GM21515 (cell line): ENCODE results near the gene PRKCA.
"Not testable (repeated sequence)": the region's sequence is repeated elsewhere in the genome, so short reads cannot be mapped to it uniquely, and the experiment has no call there.

Experiments used
- ATAC-seq: cut with Tn5 transposase; IDR thresholded peaks from one replicate; pipeline ENCODE4 v1.9.1; 2021; ENCODE audit not compliant: unreplicated experiment

PRKCA gene

DNA sequence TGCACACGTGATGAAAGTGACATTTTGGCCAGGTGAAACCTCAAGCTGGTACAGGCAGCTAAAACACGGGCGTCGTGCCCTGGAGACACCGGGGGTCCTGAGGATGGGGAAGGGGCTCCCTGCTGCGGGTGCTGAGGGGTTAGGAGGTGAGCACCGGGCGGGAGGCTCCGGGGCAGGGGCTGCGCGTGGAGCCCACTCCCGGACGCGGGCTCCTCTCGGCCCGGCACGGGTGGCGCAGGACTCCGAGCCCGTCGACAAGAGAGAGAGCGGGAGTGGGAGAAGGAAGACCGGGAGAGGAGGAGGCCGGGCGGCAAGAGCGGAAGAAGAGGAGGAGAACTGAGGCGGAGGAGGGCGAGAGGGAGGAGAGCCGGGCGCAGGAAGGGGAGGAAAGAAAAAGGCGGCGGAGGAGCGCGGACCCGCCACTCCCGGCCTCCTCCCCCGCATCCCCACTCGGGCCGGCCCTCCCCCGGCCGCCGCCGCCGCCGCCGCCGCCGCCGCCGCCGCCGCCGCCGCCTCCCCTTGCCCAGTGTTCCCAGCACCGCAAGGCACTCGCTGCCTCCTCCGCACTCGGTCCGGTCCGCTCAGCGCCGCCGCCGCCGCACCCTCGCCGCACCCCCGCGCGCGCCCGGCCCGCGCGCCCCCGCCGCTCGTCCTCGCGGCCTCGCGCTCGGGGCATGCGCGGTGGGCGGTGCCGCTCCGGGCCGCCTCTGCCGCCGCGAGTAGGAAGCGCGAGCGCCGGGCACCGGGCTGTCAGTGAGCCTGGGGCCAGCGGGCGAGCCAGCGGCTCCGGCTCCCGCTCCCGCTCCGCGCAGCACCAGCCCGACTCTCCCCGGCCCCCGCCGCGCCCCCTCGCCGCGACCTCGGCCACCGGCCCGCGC is at the start of gene PRKCA:
Gene PRKCA (plus strand): TSS at position 750 of the 878 bp plus-strand sequence.
- ATAC-seq, result peak; percentile 73

DNA sequence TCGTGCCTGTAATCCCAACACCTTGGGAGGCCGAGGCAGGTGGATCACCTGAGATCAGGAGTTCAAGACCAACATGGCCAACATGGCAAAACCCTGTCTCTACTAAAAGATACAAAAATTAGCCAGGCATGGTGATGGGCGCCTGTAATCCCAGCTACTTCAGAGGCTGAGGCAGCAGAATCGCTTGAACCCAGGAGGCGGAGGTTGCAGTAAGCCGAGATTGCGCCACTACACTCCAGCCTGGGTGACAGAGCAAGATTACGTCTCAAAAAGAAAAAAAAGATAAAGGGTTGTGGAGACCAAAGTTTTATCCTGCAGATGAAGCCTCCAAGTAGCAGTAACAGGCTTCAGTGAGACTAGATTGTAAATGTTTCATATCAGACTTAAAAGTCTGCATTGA is 49.0 kb upstream of the PRKCA start:
- ATAC-seq, result not testable (repeated sequence)

DNA sequence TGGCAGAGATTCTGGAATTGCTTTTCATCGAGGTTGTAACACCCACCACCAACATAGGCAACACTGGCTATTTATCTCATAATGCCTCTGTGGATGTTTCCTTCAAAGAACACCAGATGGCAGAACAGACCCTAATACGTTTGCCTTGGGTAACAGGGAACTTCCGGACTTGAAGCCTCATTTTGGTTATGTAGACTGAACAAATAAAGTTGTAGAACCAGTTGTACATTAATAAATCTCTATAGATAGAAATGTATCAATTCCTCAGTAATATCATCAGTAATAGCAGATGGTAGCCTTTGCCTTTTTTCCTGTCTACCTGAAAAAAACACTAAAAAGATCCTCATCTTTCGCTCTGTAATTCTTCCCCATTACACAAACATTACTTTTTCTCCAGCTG is 47.3 kb upstream of the PRKCA start:
- no peak for ATAC-seq

GRCh38 chr17:66255527-66255971 is 46.9 kb upstream of the PRKCA start:
- no peak for ATAC-seq

DNA sequence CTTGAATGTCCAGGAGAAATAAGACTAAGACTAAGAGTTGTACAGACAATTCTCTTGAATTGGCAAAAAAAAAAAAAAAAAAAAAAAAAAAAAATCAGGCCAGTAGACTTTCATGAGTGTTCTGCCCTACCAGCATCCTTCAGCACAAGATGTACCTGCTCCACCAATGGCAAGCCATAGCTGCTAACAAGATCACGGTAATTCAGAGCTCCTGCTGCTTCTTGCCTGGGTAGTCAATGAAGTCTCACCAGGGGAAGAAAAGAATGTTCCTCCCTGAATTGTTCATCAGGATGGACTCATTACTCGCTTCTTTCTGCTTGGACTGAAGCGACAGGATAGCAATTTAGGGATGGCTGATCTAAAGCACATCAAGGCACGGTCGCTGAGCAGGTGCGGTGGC is 42.1 kb upstream of the PRKCA start:
- ATAC-seq, result no peak

DNA sequence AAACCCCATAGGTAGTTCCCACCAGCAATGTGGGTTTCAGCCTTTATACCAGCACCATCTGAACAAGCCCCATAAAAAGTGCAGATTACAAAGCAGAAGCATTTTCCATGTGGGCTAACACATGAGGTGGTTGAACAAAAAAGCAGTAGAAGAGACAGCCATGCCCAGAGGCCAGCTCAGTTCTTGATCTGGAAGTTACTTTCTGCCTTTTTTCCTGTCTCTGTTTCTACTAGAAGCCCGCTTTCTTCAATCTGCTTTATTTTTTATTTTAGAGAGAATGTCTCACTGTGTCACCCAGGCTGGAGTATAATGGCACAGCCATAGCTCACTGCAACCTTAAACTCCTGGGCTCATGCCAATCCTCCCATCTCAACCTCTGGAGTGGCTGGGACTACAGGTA is 41.7 kb upstream of the PRKCA start:
- no peak for ATAC-seq

- ATAC-seq, result no peak
These were observed 39.6 kb upstream of the PRKCA start for GRCh38 chr17:66262767-66263166.

GRCh38 chr17:66264696-66265095 is 37.7 kb upstream of the PRKCA start:
- ATAC-seq, result no peak

GRCh38 chr17:66268247-66268927 is 34.0 kb upstream of the PRKCA start:
- no peak for ATAC-seq

DNA sequence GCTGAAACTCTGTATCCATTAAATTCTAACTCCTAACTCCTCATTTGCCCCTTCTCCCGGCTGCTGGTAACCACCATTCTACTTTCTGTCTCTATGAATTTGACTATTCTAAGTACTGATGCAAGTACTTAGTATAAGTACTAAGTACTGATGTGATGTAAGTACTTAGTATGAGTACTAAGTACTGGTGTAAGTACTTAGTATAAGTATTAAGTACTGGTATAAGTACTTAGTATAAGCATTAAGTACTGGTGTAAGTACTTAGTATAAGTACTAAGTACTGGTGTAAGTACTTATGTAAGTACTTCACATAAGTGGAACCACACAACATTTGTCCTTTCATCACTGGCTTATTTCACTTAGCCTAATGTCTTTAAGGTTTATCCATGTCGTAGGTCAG is 32.3 kb upstream of the PRKCA start:
- ATAC-seq, result no peak

GRCh38 chr17:66271512-66271911 is 30.9 kb upstream of the PRKCA start:
- no peak for ATAC-seq

DNA sequence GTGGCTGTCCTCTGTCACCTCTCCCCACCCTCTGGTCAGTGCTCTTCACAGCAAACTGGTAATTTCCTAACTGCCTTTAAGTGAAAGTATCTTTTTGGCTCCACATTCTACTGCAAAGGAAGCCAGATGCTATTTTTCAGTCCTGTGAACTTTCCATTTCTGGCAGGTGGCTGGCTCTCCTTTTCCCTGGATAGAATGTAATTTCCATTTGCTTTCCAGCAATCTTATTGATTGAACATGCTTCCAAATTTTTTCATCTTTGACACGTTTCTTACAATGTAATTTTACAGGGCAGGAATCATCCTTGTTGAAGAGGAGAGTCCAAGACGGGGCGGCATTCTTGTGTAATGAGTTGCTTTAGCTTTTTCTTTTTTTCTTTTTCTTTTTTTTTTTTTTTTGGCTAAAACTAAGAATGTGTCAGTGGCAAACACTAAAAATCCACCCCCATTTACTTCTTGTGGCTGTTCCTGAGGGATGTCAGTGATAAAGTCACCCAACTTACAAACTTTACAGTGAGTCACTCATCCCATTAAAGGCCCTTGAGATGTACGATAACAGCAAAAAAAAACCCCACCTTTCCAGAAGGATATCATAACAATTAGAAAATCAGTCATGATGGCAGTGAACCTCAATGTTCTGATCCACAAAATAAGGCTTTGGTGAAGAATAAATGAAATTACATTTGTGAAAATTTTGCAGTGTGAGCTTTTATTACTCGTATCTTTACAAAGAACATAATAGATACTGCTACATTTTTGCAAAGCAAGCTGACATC is 29.4 kb upstream of the PRKCA start:
- ATAC-seq, result no peak

GRCh38 chr17:66273586-66273848 is 28.9 kb upstream of the PRKCA start:
- no peak for ATAC-seq

GRCh38 chr17:66275651-66276050 is 26.8 kb upstream of the PRKCA start:
- ATAC-seq, result no peak

- ATAC-seq, result no peak
These were observed 26.0 kb upstream of the PRKCA start for GRCh38 chr17:66276328-66276937.

DNA sequence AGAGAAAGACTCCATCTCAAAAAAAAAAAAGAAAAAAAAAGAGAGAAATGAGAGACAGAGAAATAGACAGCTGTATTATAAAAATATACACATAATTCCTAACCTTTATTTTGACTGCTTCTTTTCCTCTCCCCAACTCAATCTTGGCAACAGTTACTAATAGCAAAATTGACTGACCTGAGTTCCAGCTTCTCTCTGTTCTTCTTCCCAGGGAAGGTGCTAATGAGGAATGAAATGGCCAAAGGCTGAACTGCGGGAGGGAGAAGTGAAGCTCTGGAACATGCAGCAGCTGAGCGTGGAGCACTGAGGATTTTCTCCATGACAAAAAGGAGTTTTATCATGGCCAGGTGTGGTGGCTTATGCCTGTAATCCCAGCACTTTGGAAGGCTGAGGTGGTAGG is 25.2 kb upstream of the PRKCA start:
- ATAC-seq, result no peak

DNA sequence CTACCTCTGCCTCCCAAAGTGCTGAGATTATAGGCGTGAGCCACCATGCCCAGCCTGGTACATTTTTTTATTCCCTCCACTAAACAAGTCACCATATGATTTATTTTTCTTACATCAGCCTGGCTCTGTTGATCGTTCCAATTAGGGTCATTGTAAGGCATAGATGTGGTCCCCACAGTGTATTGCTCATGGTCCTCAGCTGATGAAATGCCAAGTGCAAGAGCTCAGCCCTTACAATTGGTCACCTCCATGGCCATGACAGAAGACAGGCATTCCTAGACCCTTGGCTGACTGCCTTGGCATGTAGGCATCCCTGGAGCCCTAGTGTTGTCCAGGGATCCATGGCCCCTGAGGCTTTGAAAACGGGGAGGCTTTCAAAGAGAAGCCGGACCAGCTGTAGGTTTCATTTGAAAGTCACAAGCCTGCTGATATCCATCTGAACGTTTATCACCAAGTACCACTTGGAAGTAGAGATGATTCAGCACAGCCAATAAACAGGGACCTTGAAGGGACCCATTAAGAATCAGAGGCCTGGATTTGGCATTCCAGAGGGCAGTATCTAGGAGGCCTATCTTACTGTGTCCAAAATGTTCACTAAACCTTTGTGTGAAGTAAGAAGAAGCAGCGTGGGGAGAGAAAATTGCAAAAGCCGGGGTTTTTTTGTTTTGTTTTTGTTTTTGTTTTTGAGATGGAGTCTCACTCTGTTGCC is 20.6 kb upstream of the PRKCA start:
- no peak for ATAC-seq

GRCh38 chr17:66283296-66283934 is 19.0 kb upstream of the PRKCA start:
- ATAC-seq, result no peak

GRCh38 chr17:66283971-66284370 is 18.4 kb upstream of the PRKCA start:
- no peak for ATAC-seq

DNA sequence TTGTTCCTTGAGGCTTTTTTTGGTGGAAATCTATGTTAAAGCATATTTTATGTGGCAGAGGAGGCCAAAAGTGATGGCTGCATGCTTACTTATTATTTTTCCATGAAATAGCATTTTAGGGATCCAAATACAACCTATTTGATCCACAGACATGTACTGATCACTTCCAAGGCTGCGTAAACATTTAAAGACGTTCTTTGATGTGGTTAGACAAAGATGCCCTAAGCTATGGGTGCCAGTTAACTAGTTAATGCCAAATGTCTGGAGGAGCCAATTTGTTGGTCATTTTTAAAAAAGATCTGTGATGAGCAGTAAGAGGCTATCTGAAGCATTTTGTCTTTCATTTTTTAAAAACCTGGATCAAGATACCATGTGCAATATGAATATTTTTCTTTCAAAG is 17.3 kb upstream of the PRKCA start:
- no peak for ATAC-seq
